Measurements from ENCODE around the gene RPTOR.

- TF ChIP-seq, protein P1, sequence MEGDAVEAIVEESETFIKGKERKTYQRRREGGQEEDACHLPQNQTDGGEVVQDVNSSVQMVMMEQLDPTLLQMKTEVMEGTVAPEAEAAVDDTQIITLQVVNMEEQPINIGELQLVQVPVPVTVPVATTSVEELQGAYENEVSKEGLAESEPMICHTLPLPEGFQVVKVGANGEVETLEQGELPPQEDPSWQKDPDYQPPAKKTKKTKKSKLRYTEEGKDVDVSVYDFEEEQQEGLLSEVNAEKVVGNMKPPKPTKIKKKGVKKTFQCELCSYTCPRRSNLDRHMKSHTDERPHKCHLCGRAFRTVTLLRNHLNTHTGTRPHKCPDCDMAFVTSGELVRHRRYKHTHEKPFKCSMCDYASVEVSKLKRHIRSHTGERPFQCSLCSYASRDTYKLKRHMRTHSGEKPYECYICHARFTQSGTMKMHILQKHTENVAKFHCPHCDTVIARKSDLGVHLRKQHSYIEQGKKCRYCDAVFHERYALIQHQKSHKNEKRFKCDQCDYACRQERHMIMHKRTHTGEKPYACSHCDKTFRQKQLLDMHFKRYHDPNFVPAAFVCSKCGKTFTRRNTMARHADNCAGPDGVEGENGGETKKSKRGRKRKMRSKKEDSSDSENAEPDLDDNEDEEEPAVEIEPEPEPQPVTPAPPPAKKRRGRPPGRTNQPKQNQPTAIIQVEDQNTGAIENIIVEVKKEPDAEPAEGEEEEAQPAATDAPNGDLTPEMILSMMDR (IDR thresholded peaks at IDR 0.05), result no peak
- TF ChIP-seq, protein P2, sequence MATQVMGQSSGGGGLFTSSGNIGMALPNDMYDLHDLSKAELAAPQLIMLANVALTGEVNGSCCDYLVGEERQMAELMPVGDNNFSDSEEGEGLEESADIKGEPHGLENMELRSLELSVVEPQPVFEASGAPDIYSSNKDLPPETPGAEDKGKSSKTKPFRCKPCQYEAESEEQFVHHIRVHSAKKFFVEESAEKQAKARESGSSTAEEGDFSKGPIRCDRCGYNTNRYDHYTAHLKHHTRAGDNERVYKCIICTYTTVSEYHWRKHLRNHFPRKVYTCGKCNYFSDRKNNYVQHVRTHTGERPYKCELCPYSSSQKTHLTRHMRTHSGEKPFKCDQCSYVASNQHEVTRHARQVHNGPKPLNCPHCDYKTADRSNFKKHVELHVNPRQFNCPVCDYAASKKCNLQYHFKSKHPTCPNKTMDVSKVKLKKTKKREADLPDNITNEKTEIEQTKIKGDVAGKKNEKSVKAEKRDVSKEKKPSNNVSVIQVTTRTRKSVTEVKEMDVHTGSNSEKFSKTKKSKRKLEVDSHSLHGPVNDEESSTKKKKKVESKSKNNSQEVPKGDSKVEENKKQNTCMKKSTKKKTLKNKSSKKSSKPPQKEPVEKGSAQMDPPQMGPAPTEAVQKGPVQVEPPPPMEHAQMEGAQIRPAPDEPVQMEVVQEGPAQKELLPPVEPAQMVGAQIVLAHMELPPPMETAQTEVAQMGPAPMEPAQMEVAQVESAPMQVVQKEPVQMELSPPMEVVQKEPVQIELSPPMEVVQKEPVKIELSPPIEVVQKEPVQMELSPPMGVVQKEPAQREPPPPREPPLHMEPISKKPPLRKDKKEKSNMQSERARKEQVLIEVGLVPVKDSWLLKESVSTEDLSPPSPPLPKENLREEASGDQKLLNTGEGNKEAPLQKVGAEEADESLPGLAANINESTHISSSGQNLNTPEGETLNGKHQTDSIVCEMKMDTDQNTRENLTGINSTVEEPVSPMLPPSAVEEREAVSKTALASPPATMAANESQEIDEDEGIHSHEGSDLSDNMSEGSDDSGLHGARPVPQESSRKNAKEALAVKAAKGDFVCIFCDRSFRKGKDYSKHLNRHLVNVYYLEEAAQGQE (IDR thresholded peaks at IDR 0.05; ENCODE audit: insufficient read depth in 1 of 2, low read depth in 2 of 2, low read length in 1 of 2), result no peak
- no peak for TF ChIP-seq POLR2AphosphoS5 (IDR thresholded peaks at IDR 0.05; ENCODE audit: low read depth, low read length)
These were observed 228.2 kb downstream of the RPTOR start for GRCh38 chr17:80772906-80773242.
